Retinal pigment epithelial cell (primary cell): ENCODE results near the gene RNF114.

ENCODE experiments used
- DNase-seq: peaks from one replicate; pipeline ENCODE4 v3.0.0-alpha.2; 2010; ENCODE audit warnings: low read depth
- H3K4me3 ChIP-seq: 2 replicates; pipeline ENCODE4 v1.5.1; 2011; ENCODE audit warnings: mild to moderate bottlenecking, low read length, control low read depth, moderate library complexity
- TF ChIP-seq, protein P1 (sequence below): conservative IDR thresholded peaks from 2 replicates; pipeline ENCODE4 v1.5.1; 2011; ENCODE audit warnings: low read depth, low read length, control low read depth, inconsistent platforms

Gene RNF114

DNA sequence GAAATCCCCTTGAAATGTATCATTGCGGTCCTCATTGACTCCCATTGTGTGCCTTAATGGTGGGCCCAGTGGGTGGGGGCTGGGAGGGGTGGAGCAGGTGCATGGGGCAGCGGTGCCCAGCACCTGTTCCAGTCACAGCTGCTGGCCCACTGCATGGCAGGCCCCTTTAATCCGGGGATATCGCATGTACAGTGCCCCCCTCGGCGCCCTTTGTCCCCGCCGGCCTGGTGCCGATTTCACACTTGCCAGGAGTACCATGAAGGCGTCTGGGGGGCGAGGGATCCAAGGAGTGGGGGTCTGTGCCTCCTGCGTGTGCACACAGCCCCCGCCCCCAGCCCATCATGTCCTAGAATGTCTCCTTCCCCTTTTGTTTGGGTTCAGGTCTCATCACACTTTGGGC, 49.4 kb downstream of the RNF114 start:
- DNase-seq: no peak
- TF ChIP-seq, protein P1, sequence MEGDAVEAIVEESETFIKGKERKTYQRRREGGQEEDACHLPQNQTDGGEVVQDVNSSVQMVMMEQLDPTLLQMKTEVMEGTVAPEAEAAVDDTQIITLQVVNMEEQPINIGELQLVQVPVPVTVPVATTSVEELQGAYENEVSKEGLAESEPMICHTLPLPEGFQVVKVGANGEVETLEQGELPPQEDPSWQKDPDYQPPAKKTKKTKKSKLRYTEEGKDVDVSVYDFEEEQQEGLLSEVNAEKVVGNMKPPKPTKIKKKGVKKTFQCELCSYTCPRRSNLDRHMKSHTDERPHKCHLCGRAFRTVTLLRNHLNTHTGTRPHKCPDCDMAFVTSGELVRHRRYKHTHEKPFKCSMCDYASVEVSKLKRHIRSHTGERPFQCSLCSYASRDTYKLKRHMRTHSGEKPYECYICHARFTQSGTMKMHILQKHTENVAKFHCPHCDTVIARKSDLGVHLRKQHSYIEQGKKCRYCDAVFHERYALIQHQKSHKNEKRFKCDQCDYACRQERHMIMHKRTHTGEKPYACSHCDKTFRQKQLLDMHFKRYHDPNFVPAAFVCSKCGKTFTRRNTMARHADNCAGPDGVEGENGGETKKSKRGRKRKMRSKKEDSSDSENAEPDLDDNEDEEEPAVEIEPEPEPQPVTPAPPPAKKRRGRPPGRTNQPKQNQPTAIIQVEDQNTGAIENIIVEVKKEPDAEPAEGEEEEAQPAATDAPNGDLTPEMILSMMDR: no peak
- H3K4me3 ChIP-seq: no peak overlapping the region

DNA sequence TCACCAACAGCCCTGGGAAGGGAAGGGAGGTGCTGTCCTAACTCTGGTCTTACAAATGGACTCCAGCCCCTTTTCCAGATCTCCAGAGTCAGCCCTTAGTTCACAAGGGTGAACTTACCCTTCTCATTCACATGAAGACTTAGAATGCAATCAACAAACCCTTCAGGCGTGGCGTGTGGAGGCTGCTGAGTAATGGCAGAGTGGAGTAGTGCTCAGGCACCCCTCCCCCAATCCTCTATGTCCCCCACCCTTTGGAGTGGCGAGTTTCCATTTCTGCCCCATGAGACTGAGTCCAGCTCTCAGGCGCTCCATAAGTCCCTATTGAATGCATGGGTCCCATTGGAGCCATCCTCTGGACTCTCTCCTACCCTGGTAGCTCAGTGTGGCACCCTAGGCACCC, 49.9 kb downstream of the RNF114 start:
- no peak overlapping the region for H3K4me3 ChIP-seq
- TF ChIP-seq, protein P1: no peak
- no peak for DNase-seq

DNA sequence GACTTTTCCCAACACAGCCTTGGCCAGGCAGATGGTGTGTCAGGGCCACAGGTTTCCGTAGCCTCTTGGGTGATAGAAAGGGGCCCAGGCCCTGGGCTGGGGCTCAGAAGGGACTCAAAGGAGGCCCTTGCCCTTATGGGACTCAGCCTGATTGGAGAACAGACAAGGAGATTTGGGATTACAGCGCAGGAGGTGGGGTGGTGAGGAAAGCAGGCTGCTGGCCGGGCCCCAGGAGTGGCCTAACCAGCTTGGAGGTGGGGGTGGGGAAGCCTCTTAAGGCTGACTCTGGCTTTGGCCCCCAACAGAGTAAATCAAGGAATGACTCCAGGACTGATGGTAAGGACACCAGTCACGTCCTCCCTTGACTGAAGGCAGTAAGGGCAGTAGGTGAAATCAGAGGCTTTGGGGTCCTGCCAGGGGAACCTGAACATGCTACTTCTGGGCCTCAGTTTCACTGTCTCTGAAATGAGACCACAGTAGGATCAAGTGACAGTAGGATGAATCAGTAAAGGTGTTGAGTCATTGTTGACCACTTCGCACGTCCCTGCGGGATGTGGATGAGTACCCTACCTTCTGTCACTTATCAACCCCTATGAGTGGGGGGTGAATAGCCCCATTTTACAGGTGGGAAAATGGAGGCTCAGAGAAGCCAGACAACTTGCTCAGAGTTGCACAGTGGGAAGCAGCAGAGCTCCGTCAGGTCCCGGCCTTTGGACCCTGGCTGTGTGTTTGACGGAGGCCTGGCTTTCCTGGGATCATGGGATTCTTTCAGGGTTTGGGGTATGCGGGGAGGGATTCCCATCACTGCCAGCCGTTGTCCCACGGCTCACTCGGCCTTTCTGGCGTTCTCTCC, 51.0 kb downstream of the RNF114 start:
- DNase-seq: no peak
- TF ChIP-seq, protein P1: no peak
- no peak overlapping the region for H3K4me3 ChIP-seq

DNA sequence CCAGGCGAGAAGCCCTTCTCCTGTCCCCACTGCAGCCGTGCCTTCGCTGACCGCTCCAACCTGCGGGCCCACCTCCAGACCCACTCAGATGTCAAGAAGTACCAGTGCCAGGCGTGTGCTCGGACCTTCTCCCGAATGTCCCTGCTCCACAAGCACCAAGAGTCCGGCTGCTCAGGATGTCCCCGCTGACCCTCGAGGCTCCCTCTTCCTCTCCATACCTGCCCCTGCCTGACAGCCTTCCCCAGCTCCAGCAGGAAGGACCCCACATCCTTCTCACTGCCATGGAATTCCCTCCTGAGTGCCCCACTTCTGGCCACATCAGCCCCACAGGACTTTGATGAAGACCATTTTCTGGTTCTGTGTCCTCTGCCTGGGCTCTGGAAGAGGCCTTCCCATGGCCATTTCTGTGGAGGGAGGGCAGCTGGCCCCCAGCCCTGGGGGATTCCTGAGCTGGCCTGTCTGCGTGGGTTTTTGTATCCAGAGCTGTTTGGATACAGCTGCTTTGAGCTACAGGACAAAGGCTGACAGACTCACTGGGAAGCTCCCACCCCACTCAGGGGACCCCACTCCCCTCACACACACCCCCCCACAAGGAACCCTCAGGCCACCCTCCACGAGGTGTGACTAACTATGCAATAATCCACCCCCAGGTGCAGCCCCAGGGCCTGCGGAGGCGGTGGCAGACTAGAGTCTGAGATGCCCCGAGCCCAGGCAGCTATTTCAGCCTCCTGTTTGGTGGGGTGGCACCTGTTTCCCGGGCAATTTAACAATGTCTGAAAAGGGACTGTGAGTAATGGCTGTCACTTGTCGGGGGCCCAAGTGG, 51.9 kb downstream of the RNF114 start:
- H3K4me3 ChIP-seq: no peak overlapping the region
- no peak for DNase-seq
- TF ChIP-seq, protein P1: no peak

DNA sequence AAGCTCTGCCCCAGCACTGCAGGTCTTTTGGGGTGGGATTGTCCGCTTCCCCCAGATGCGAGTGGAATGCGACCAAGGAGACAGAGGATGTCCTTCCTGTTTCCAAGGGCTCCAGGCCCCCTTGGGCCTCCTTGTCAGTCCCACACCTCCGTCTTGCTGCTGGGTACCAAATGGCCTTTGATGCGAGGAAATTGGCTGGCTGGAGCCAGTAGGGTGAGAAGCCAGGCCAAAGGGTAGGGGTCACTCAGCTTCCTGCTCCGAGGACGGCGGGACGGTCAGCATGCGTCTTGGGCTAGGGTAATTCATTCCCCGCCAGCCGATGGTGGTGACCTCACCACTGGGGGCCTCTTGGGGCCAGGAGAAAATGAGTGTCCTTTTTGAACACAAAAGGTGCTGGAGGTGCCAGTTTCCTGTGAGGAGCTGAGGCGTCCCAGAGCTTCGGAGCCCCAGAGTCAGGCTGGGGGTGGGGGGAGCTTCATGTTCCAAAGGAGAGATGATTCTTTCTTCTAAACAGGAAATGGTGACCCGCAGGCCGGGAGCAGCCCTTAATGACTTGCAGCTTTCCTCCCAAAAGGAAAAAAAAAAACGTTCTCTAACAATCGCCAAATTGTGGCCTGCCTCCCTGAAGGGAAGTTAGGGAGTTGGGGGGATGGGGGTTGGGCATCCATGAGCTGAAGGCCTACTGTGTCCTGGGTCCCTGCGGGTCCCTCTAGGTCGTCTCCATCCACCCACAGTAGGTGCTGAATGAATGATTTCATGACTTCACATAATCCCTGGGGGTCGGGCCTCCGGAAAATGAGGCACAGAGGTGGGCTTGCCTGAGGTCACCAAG, 53.3 kb downstream of the RNF114 start:
- H3K4me3 ChIP-seq: no peak overlapping the region
- no peak for DNase-seq
- TF ChIP-seq, protein P1: no peak

DNA sequence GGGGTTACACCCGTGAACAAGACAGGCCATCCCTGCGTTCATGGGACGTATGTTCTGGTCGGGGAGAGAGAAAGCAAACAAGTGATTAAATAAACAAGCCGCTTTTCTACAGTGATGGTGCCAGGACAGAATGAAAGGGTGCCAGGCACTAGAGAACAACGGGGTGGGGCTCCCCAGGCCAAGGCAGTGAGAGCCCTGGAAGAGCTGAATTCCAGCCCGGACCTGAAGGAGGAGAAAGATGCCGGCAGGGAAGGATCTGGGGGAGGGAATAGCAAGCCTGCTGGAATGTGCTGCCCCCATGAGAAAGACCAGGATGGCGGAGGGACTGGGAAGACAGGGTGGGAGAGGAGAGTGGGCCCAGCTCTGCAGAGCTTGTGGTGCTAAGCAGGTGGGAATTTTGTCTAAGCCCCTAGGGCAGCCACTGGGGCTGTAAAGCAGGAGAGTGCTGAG, 54.1 kb downstream of the RNF114 start:
- no peak for DNase-seq
- TF ChIP-seq, protein P1: no peak
- H3K4me3 ChIP-seq: no peak overlapping the region
